ENCODE data around the gene PACRG.

PACRG gene

GRCh38 chr6:162857326-162857725 lies 129.6 kb downstream of the PACRG start:
- Histone ChIP-seq H3K9me3 (ENCODE audit: insufficient read depth, low read length) (peaks cover 11% of the 10 kb centered on the region; the same call in 1 of the 2 replicates), H3K4me3 (ENCODE audit: insufficient read length, low read depth) (no peak overlapping the region), H3K4me1 (ENCODE audit: insufficient read depth, insufficient read length) (no peaks in the 10 kb centered on the region), H3K36me3 (ENCODE audit: insufficient read depth, insufficient read length, low read length) (no peaks in the 10 kb centered on the region), H3K9ac (ENCODE audit: insufficient read length, low read depth) (no peak overlapping the region), H3K27me3 (ENCODE audit: insufficient read depth, insufficient read length) (no peaks in the 10 kb centered on the region)
- no peak for DNase-seq (ENCODE audit: low read depth, low spot score)
- TF ChIP-seq ZNF274 (IDR thresholded peaks at IDR 0.05; ENCODE audit: low read depth, low read length): no peak
- TF ChIP-seq SUZ12 (IDR thresholded peaks at IDR 0.05; ENCODE audit: extremely low read depth, insufficient read depth, insufficient read length): no peak
- TF ChIP-seq YY1 (IDR thresholded peaks at IDR 0.05; ENCODE audit: insufficient read depth, insufficient read length): no peak

- H3K36me3 ChIP-seq (ENCODE audit: insufficient read depth, insufficient read length, low read length): no peaks in the 10 kb centered on the region
- no peak for TF ChIP-seq SUZ12 (IDR thresholded peaks at IDR 0.05; ENCODE audit: extremely low read depth, insufficient read depth, insufficient read length)
- TF ChIP-seq YY1 (IDR thresholded peaks at IDR 0.05; ENCODE audit: insufficient read depth, insufficient read length): no peak
- no peak for TF ChIP-seq ZNF274 (IDR thresholded peaks at IDR 0.05; ENCODE audit: low read depth, low read length)
- DNase-seq (ENCODE audit: low read depth, low spot score): no peak
- no peak overlapping the region for H3K4me3 ChIP-seq (ENCODE audit: insufficient read length, low read depth)
- H3K27me3 ChIP-seq (ENCODE audit: insufficient read depth, insufficient read length): no peaks in the 10 kb centered on the region
- no peak overlapping the region for H3K9ac ChIP-seq (ENCODE audit: insufficient read length, low read depth)
- H3K4me1 ChIP-seq (ENCODE audit: insufficient read depth, insufficient read length): no peaks in the 10 kb centered on the region
- peaks cover 11% of the 10 kb centered on the region; the same call in 1 of the 2 replicates for H3K9me3 ChIP-seq (ENCODE audit: insufficient read depth, low read length)
These were observed 134.7 kb downstream of the PACRG start for GRCh38 chr6:162862462-162862861.

- Histone ChIP-seq H3K36me3 (ENCODE audit: insufficient read depth, insufficient read length, low read length) (no peaks in the 10 kb centered on the region), H3K4me3 (ENCODE audit: insufficient read length, low read depth) (no peak overlapping the region), H3K9ac (ENCODE audit: insufficient read length, low read depth) (no peak overlapping the region), H3K4me1 (ENCODE audit: insufficient read depth, insufficient read length) (no peaks in the 10 kb centered on the region), H3K9me3 (ENCODE audit: insufficient read depth, low read length) (peaks cover 11% of the 10 kb centered on the region; the same call in 1 of the 2 replicates), H3K27me3 (ENCODE audit: insufficient read depth, insufficient read length) (no peaks in the 10 kb centered on the region)
- TF ChIP-seq ZNF274 (IDR thresholded peaks at IDR 0.05; ENCODE audit: low read depth, low read length): no peak
- TF ChIP-seq SUZ12 (IDR thresholded peaks at IDR 0.05; ENCODE audit: extremely low read depth, insufficient read depth, insufficient read length): no peak
- TF ChIP-seq YY1 (IDR thresholded peaks at IDR 0.05; ENCODE audit: insufficient read depth, insufficient read length): no peak
- no peak for DNase-seq (ENCODE audit: low read depth, low spot score)
These were observed 135.2 kb downstream of the PACRG start for GRCh38 chr6:162862941-162863340.

- no peak overlapping the region for H3K4me3 ChIP-seq (ENCODE audit: insufficient read length, low read depth)
- no peak overlapping the region for H3K9ac ChIP-seq (ENCODE audit: insufficient read length, low read depth)
- no peak for DNase-seq (ENCODE audit: low read depth, low spot score)
- no peaks in the 10 kb centered on the region for H3K27me3 ChIP-seq (ENCODE audit: insufficient read depth, insufficient read length)
- H3K4me1 ChIP-seq (ENCODE audit: insufficient read depth, insufficient read length): no peaks in the 10 kb centered on the region
- 0 out of 2 replicates have a peak, but pooled peaks cover 2% of the 10 kb centered on the region for H3K9me3 ChIP-seq (ENCODE audit: insufficient read depth, low read length)
- no peak for TF ChIP-seq YY1 (IDR thresholded peaks at IDR 0.05; ENCODE audit: insufficient read depth, insufficient read length)
- TF ChIP-seq ZNF274 (IDR thresholded peaks at IDR 0.05; ENCODE audit: low read depth, low read length): no peak
- TF ChIP-seq SUZ12 (IDR thresholded peaks at IDR 0.05; ENCODE audit: extremely low read depth, insufficient read depth, insufficient read length): no peak
- H3K36me3 ChIP-seq (ENCODE audit: insufficient read depth, insufficient read length, low read length): no peaks in the 10 kb centered on the region
These were observed 136.0 kb downstream of the PACRG start for GRCh38 chr6:162863821-162864220.

DNA sequence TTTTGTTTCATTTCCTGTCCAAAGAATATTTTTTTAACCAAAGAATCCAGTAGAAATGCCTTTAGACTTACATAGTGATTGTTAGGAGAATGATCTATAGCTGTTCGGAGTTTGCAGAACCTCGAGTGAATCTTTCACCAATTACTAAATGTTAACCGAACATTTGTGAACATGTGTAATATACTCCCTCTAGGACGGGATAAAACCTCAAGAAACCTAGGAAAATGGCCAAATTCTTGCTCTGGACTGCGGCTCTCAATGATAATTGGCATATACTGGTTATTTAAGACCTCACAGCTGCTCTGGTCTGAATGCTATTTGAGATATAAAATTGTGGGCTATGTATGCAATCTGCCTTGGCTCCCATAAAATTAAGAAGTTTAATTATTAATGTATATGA lies 137.1 kb downstream of the PACRG start:
- TF ChIP-seq SUZ12 (IDR thresholded peaks at IDR 0.05; ENCODE audit: extremely low read depth, insufficient read depth, insufficient read length) (no peak), YY1 (IDR thresholded peaks at IDR 0.05; ENCODE audit: insufficient read depth, insufficient read length) (no peak), ZNF274 (IDR thresholded peaks at IDR 0.05; ENCODE audit: low read depth, low read length) (no peak)
- no peak overlapping the region for H3K4me3 ChIP-seq (ENCODE audit: insufficient read length, low read depth)
- no peak overlapping the region for H3K9ac ChIP-seq (ENCODE audit: insufficient read length, low read depth)
- H3K9me3 ChIP-seq (ENCODE audit: insufficient read depth, low read length): no peaks in the 10 kb centered on the region
- H3K36me3 ChIP-seq (ENCODE audit: insufficient read depth, insufficient read length, low read length): no peaks in the 10 kb centered on the region
- H3K27me3 ChIP-seq (ENCODE audit: insufficient read depth, insufficient read length): no peaks in the 10 kb centered on the region
- no peak for DNase-seq (ENCODE audit: low read depth, low spot score)
- no peaks in the 10 kb centered on the region for H3K4me1 ChIP-seq (ENCODE audit: insufficient read depth, insufficient read length)

DNA sequence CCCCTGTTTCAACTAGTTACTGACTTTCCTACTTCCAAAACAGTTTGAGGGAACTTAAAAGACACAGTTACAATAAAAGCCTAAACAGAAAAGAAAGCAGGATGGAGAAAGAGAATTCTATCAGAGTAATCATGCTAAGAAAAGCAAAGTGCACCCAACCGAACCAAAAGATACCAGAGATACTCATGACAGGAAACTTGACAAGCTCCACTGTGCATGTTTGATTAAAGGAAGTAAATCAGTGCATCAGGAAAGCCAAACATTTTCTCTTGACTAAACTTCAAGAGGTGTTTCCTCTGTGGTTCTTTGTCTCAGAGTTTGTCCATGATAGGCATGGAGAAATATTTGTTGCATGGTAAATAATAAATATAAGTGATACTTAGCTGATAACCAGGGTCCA lies 138.9 kb downstream of the PACRG start:
- H3K27me3 ChIP-seq (ENCODE audit: insufficient read depth, insufficient read length): no peaks in the 10 kb centered on the region
- H3K9ac ChIP-seq (ENCODE audit: insufficient read length, low read depth): no peak overlapping the region

GRCh38 chr6:162868397-162868796 lies 140.6 kb downstream of the PACRG start:
- H3K36me3 ChIP-seq (ENCODE audit: insufficient read depth, insufficient read length, low read length): no peaks in the 10 kb centered on the region
- no peak overlapping the region for H3K9ac ChIP-seq (ENCODE audit: insufficient read length, low read depth)
- no peak for DNase-seq (ENCODE audit: low read depth, low spot score)
- no peak for TF ChIP-seq ZNF274 (IDR thresholded peaks at IDR 0.05; ENCODE audit: low read depth, low read length)
- no peak for TF ChIP-seq SUZ12 (IDR thresholded peaks at IDR 0.05; ENCODE audit: extremely low read depth, insufficient read depth, insufficient read length)
- no peak for TF ChIP-seq YY1 (IDR thresholded peaks at IDR 0.05; ENCODE audit: insufficient read depth, insufficient read length)
- no peaks in the 10 kb centered on the region for H3K27me3 ChIP-seq (ENCODE audit: insufficient read depth, insufficient read length)
- no peaks in the 10 kb centered on the region for H3K9me3 ChIP-seq (ENCODE audit: insufficient read depth, low read length)
- no peak overlapping the region for H3K4me3 ChIP-seq (ENCODE audit: insufficient read length, low read depth)
- H3K4me1 ChIP-seq (ENCODE audit: insufficient read depth, insufficient read length): no peaks in the 10 kb centered on the region

More for the DNA sequence above, 138.9 kb downstream of the PACRG start:
- DNase-seq (ENCODE audit: low read depth, low spot score): no peak
- Histone ChIP-seq H3K4me3 (ENCODE audit: insufficient read length, low read depth) (no peak overlapping the region), H3K9me3 (ENCODE audit: insufficient read depth, low read length) (no peaks in the 10 kb centered on the region), H3K4me1 (ENCODE audit: insufficient read depth, insufficient read length) (no peaks in the 10 kb centered on the region), H3K36me3 (ENCODE audit: insufficient read depth, insufficient read length, low read length) (no peaks in the 10 kb centered on the region)
- TF ChIP-seq YY1 (IDR thresholded peaks at IDR 0.05; ENCODE audit: insufficient read depth, insufficient read length) (no peak), SUZ12 (IDR thresholded peaks at IDR 0.05; ENCODE audit: extremely low read depth, insufficient read depth, insufficient read length) (no peak), ZNF274 (IDR thresholded peaks at IDR 0.05; ENCODE audit: low read depth, low read length) (no peak)

All from NT2/D1 (cell line).